ENCODE measurements around the gene OR10V1.

OR10V1 gene

DNA sequence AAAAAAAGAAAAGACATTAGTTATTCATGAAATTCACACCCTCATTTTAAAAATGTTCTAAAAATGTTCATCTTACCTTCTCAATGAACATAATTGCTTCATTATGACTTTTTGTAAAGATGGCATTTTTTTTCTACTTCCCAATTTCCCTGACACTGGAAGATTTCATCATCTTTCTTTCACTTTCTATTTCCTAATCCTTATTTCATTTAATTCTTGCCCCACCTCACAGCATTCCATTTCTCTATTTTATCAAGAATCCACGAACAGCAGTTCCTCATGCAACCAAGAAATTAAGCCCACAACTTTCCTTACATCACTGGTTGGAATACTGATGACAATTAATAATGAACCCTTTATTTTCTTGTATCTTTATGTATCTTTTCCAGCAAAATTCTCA lies 46.7 kb downstream of the OR10V1 start:
- DNase-seq, result peak; percentile 4
